OCI-LY1 (cell line): ENCODE measurements around the gene B3GAT2.
A peak's percentile ranks its signal among the peaks of the same experiment; 100 is the strongest.

ENCODE experiments used
- H2AFZ ChIP-seq: fragments of 200-600 bp; sonication (generic), shearing (Covaris generic); 2 replicates; pipeline ENCODE4 v1.6.0; 2014; ENCODE audit warnings: antibody characterized with exemption, mild to moderate bottlenecking, low read length
- H3F3A ChIP-seq: fragments of 200-600 bp; sonication (generic), shearing (Covaris generic); 2 replicates; pipeline ENCODE4 v1.6.0; 2014; ENCODE audit warnings: mild to moderate bottlenecking, antibody characterized with exemption, low read length, moderate library complexity; ENCODE audit not compliant: insufficient read depth
- H3K27ac ChIP-seq: fragments of 200-600 bp; sonication (generic); 2 replicates; pipeline ENCODE4 v1.5.1; 2014; ENCODE audit warnings: low read length, mixed run types, mild to moderate bottlenecking, low read depth; ENCODE audit not compliant: poor library complexity, severe bottlenecking
- H3K27me3 ChIP-seq: fragments of 200-600 bp; sonication (generic); 2 replicates; pipeline ENCODE4 v1.6.0; 2014; ENCODE audit warnings: antibody characterized with exemption, mild to moderate bottlenecking, low read length, moderate library complexity; ENCODE audit not compliant: insufficient read depth
- H3K36me3 ChIP-seq: fragments of 200-600 bp; sonication (generic); 2 replicates; pipeline ENCODE4 v1.6.1; 2014; ENCODE audit warnings: mild to moderate bottlenecking, antibody characterized with exemption, low read length, moderate library complexity, mixed read lengths; ENCODE audit not compliant: insufficient read depth
- H3K4me1 ChIP-seq: fragments of 200-600 bp; sonication (generic); 2 replicates; pipeline ENCODE4 v1.5.1; 2014; ENCODE audit warnings: mild to moderate bottlenecking, low read length, moderate library complexity; ENCODE audit not compliant: insufficient read depth, severe bottlenecking
- H3K4me2 ChIP-seq: fragments of 200-600 bp; sonication (generic), shearing (Covaris generic); 2 replicates; pipeline ENCODE4 v1.6.1; 2014; ENCODE audit warnings: low read length
- H3K4me3 ChIP-seq: fragments of 200-600 bp; sonication (generic); 2 replicates; pipeline ENCODE4 v1.5.1; 2014; ENCODE audit warnings: low read length, low read depth, mild to moderate bottlenecking, mixed read lengths; ENCODE audit not compliant: poor library complexity, severe bottlenecking
- H3K79me2 ChIP-seq: fragments of 200-600 bp; shearing (Covaris generic); 2 replicates; pipeline ENCODE4 v1.6.1; 2016; ENCODE audit warnings: mixed run types, low read length, mixed read lengths; ENCODE audit not compliant: insufficient read depth
- H3K9ac ChIP-seq: fragments of 200-600 bp; sonication (generic), shearing (Covaris generic); 2 replicates; pipeline ENCODE4 v1.6.1; 2014; ENCODE audit warnings: mild to moderate bottlenecking, low read length, mixed read lengths
- H3K9me2 ChIP-seq: fragments of 200-600 bp; sonication (generic), shearing (Covaris generic); 2 replicates; pipeline ENCODE4 v1.6.1; 2014; ENCODE audit warnings: low read depth, mild to moderate bottlenecking, low read length, mixed read lengths
- H3K9me3 ChIP-seq: fragments of 200-600 bp; shearing (Covaris generic); 2 replicates; pipeline ENCODE4 v1.6.1; 2014; ENCODE audit warnings: low read length, mixed read lengths
- H4K20me1 ChIP-seq: fragments of 200-600 bp; sonication (generic), shearing (Covaris generic); 2 replicates; pipeline ENCODE4 v1.6.0; 2016; ENCODE audit warnings: mild to moderate bottlenecking, low read length; ENCODE audit not compliant: insufficient read depth
- EZH2 ChIP-seq: fragments of 200-600 bp; sonication (generic), shearing (Covaris generic); IDR thresholded peaks from 2 replicates; pipeline ENCODE4 v1.8.0; 2017; ENCODE audit warnings: borderline replicate concordance, mixed run types, mild to moderate bottlenecking, antibody characterized with exemption, low read length, moderate library complexity, mixed read lengths
- TF ChIP-seq, protein P1 (sequence below): fragments of 200-600 bp; sonication (generic), shearing (Covaris generic); IDR thresholded peaks from 2 replicates; pipeline ENCODE4 v1.5.1; 2017; ENCODE audit warnings: mild to moderate bottlenecking, antibody characterized with exemption, low read length, moderate library complexity, mixed read lengths

Gene B3GAT2

GRCh38 chr6:70955441-70956190, 1.2 kb downstream of the B3GAT2 start:
- H3K4me3 ChIP-seq, result peak overlapping the region; percentile 45
- H3K4me1 ChIP-seq, result peaks cover 4% of the 10 kb centered on the region
- no peaks in the 10 kb centered on the region for H3K9me2 ChIP-seq
- H3K27me3 ChIP-seq, result no peaks in the 10 kb centered on the region
- no peaks in the 10 kb centered on the region for H4K20me1 ChIP-seq
- H3K9me3 ChIP-seq, result no peaks in the 10 kb centered on the region
- no peak overlapping the region for H3K27ac ChIP-seq
- H3K4me2 ChIP-seq, result peak overlapping the region; percentile 68
- H2AFZ ChIP-seq, result no peak overlapping the region
- H3F3A ChIP-seq, result no peaks in the 10 kb centered on the region
- H3K36me3 ChIP-seq, result no peaks in the 10 kb centered on the region
- no peaks in the 10 kb centered on the region for H3K79me2 ChIP-seq
- TF ChIP-seq, protein P1, sequence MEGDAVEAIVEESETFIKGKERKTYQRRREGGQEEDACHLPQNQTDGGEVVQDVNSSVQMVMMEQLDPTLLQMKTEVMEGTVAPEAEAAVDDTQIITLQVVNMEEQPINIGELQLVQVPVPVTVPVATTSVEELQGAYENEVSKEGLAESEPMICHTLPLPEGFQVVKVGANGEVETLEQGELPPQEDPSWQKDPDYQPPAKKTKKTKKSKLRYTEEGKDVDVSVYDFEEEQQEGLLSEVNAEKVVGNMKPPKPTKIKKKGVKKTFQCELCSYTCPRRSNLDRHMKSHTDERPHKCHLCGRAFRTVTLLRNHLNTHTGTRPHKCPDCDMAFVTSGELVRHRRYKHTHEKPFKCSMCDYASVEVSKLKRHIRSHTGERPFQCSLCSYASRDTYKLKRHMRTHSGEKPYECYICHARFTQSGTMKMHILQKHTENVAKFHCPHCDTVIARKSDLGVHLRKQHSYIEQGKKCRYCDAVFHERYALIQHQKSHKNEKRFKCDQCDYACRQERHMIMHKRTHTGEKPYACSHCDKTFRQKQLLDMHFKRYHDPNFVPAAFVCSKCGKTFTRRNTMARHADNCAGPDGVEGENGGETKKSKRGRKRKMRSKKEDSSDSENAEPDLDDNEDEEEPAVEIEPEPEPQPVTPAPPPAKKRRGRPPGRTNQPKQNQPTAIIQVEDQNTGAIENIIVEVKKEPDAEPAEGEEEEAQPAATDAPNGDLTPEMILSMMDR, result peak; percentile 81
- no peak for TF ChIP-seq EZH2
- H3K9ac ChIP-seq, result no peak overlapping the region

- H4K20me1 ChIP-seq, result no peaks in the 10 kb centered on the region
- no peak overlapping the region for H3K27ac ChIP-seq
- no peak overlapping the region for H2AFZ ChIP-seq
- no peaks in the 10 kb centered on the region for H3K9me2 ChIP-seq
- H3K9me3 ChIP-seq, result no peaks in the 10 kb centered on the region
- H3K4me3 ChIP-seq, result no peak overlapping the region
- H3K9ac ChIP-seq, result no peak overlapping the region
- H3F3A ChIP-seq, result no peaks in the 10 kb centered on the region
- no peak for TF ChIP-seq EZH2
- TF ChIP-seq, protein P1, result no peak
- H3K79me2 ChIP-seq, result no peaks in the 10 kb centered on the region
- H3K4me1 ChIP-seq, result peaks cover 4% of the 10 kb centered on the region
- H3K36me3 ChIP-seq, result no peaks in the 10 kb centered on the region
- no peaks in the 10 kb centered on the region for H3K27me3 ChIP-seq
- no peak overlapping the region for H3K4me2 ChIP-seq
Observed at GRCh38 chr6:70954750-70955149, 2.1 kb downstream of the B3GAT2 start.

DNA sequence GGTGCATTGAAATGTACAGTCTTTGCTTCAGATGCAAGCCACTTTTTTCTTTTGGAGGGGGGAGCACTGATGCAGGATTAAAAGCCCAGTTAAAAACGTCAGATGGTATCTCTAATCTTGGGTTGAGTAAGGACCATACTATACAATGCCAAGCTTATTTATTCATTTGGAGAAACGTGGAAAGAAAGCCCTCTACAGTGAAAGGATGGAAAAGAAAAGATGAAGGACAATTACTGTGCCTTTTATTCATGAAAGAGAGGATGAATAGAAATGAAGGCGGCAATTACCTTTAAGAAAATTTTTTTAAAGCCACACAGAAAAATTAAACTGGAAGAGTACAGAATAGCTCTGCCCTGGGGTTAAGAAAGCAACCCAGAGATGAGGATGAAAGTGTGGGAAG, 2.7 kb downstream of the B3GAT2 start:
- no peak overlapping the region for H3K27ac ChIP-seq
- H3K9ac ChIP-seq, result no peak overlapping the region
- no peaks in the 10 kb centered on the region for H3K9me2 ChIP-seq
- H3K4me2 ChIP-seq, result no peak overlapping the region
- no peak overlapping the region for H3K4me3 ChIP-seq
- no peak overlapping the region for H2AFZ ChIP-seq
- H3F3A ChIP-seq, result no peaks in the 10 kb centered on the region
- H3K36me3 ChIP-seq, result no peaks in the 10 kb centered on the region
- no peaks in the 10 kb centered on the region for H3K79me2 ChIP-seq
- H3K27me3 ChIP-seq, result no peaks in the 10 kb centered on the region
- H4K20me1 ChIP-seq, result no peaks in the 10 kb centered on the region
- H3K4me1 ChIP-seq, result peaks cover 4% of the 10 kb centered on the region
- H3K9me3 ChIP-seq, result no peaks in the 10 kb centered on the region
- TF ChIP-seq EZH2, result no peak
- TF ChIP-seq, protein P1, result no peak
